Epithelial cell of prostate (primary cell): ENCODE results near the gene NDUFAF8.

ENCODE experiments used
- DNase-seq: peaks from one replicate; pipeline ENCODE4 v3.0.0-alpha.2; 2011; ENCODE audit warnings: low read depth, low spot score
- H3K27ac ChIP-seq: fragments of 450-650 bp; 2 replicates; pipeline ENCODE4 v1.5.1; 2017; ENCODE audit warnings: mild to moderate bottlenecking

NDUFAF8 gene

GRCh38 chr17:81286491-81287145 is 47.5 kb downstream of the NDUFAF8 start:
- no peak overlapping the region for H3K27ac ChIP-seq
- DNase-seq: no peak

GRCh38 chr17:81287152-81287551 is 48.0 kb downstream of the NDUFAF8 start:
- no peak overlapping the region for H3K27ac ChIP-seq
- DNase-seq: no peak

- no peak for DNase-seq
- H3K27ac ChIP-seq: no peak overlapping the region
These were observed 48.8 kb downstream of the NDUFAF8 start for GRCh38 chr17:81287741-81288430.

DNA sequence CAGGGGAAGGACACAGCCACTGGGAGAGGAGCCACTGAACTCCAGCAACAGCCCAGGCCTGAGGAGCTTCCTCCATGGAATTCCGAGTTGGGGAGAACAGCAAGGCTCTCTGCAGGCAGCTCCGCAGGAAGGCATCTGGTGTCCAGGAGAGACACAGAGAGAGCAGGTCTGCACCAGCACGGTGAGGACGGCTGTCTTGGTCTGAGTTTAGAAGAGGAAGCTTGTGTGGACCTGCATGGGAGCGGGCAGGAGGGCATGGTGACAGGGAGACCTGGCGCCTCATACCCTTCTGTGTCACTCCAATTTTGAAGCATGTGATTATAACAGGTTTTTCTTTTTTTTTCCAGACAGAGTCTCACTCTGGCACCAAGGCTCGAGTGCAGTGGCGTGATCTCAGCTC is 49.6 kb downstream of the NDUFAF8 start:
- no peak for DNase-seq
- H3K27ac ChIP-seq: no peak overlapping the region

DNA sequence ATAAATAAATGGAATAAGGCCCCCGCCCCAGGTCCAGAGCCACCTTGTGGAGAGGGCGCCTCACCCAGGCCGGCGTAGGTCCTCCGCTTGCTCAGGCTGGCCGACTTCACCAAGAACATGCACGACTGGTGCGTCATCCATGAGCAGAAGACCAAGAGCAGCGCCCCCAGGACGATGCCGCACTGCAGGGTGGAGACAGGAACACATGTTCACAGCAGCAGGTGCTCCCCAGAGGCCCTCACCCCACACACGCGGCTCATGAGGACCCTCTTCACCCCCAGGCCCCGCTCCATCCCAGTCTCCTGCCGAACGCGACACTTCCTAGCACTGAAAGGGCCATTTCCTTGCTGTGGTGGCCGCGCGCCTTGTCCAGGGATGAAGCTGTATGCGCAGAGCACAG is 50.5 kb downstream of the NDUFAF8 start:
- H3K27ac ChIP-seq: no peak overlapping the region
- no peak for DNase-seq

DNA sequence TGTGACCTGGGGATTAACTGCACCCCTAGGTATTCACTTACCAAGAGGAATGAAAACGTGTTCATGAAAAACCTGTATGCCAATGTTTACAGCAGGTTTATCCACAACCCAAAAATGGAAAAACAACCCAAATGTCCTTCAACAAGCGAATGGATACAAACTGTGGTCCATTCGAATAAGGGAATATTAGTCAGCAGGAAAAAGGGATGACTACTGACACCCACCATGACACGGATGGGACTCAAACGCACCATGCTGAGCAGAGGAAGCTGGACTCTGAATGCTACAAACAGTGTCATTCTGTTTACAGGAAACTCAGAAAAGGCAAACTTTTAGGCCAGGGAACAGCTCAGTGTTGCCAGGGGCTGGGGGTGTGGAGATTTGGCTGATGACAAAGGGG is 51.1 kb downstream of the NDUFAF8 start:
- no peak overlapping the region for H3K27ac ChIP-seq

More for the DNA sequence above, 51.1 kb downstream of the NDUFAF8 start:
- DNase-seq: no peak
